Stimulated activated CD4-positive, alpha-beta T cell treated with anti-CD3 and anti-CD28 coated beads, Interleukin-15, amount 100 ng/mL, for 24 hours (primary cell): ENCODE data around the gene EOMES.

Experiments
- DNase-seq: peaks from one replicate; pipeline ENCODE4 v3.0.0-alpha.2; 2020

EOMES gene

GRCh38 chr3:27720899-27721716, 1.0 kb downstream of the EOMES start:
- DNase-seq = peak; percentile 26

GRCh38 chr3:27719314-27720003, 2.7 kb downstream of the EOMES start:
- DNase-seq = no peak

- DNase-seq = no peak
Observed at GRCh38 chr3:27718459-27718858, 3.7 kb downstream of the EOMES start.

GRCh38 chr3:27717200-27717852, 4.8 kb downstream of the EOMES start:
- no peak for DNase-seq

- DNase-seq = no peak
Observed at GRCh38 chr3:27716309-27716708, 5.8 kb downstream of the EOMES start.

- no peak for DNase-seq
Observed at GRCh38 chr3:27715863-27716262, 6.3 kb downstream of the EOMES start.

- DNase-seq = no peak
Observed at GRCh38 chr3:27715454-27715806, 6.7 kb downstream of the EOMES start.

- DNase-seq = peak; percentile 58
Observed at GRCh38 chr3:27714692-27715453, 7.2 kb downstream of the EOMES start.

- no peak for DNase-seq
Observed at GRCh38 chr3:27714146-27714526, 8.0 kb downstream of the EOMES start.

GRCh38 chr3:27713435-27714145, 8.5 kb downstream of the EOMES start:
- DNase-seq = no peak

GRCh38 chr3:27713078-27713423, 9.1 kb downstream of the EOMES start:
- DNase-seq = no peak

- peak; percentile 84 for DNase-seq
Observed at GRCh38 chr3:27712136-27713077, 9.7 kb downstream of the EOMES start.

GRCh38 chr3:27708250-27708649, 13.9 kb downstream of the EOMES start:
- DNase-seq = no peak

- DNase-seq = no peak
Observed at GRCh38 chr3:27699067-27699466, 23.1 kb downstream of the EOMES start.

GRCh38 chr3:27696906-27697305, 25.2 kb downstream of the EOMES start:
- DNase-seq = no peak

GRCh38 chr3:27695636-27696035, 26.5 kb downstream of the EOMES start:
- no peak for DNase-seq

GRCh38 chr3:27688053-27688452, 34.1 kb downstream of the EOMES start:
- DNase-seq = no peak

- no peak for DNase-seq
Observed at GRCh38 chr3:27686642-27687041, 35.5 kb downstream of the EOMES start.

GRCh38 chr3:27685474-27685873, 36.6 kb downstream of the EOMES start:
- no peak for DNase-seq

- DNase-seq = no peak
Observed at GRCh38 chr3:27684302-27684701, 37.8 kb downstream of the EOMES start.

- DNase-seq = peak; percentile 26
Observed at GRCh38 chr3:27681249-27681748, 40.8 kb downstream of the EOMES start.
